Gastroesophageal sphincter (tissue), 4 donors: Measurements from ENCODE around the gene GGN. TPM values are rescaled to one million over a fixed set of nuclear protein-coding genes. Genes with fewer than 3 reads are reported as not detected.
"Not testable (repeated sequence)": the region's sequence is repeated elsewhere in the genome, so short reads cannot be mapped to it uniquely, and the experiment has no call there.

Experiments used
- ATAC-seq: fragments of 150-250 bp; one replicate; pipeline ENCODE4 v1.9.1; 2016; ENCODE audit warnings: mild to moderate bottlenecking, moderate library complexity
- H3K27ac ChIP-seq, 4 donors: fragments of 200-600 bp; sonication (generic) in 3 of 4; 1 replicate in 3 of 4; 2 replicates in 1 of 4; pipeline ENCODE4 v1.5.1; 2016 to 2019
- H3K27me3 ChIP-seq: fragments of 200-600 bp; sonication (generic); one replicate; pipeline ENCODE4 v1.5.1; 2019
- H3K36me3 ChIP-seq, 2 donors: fragments of 200-600 bp; sonication (generic); one replicate each; pipeline ENCODE4 v1.5.1; 2019; ENCODE audit warnings: control low read depth in 1 of 2
- H3K4me1 ChIP-seq, 3 donors: fragments of 200-600 bp; sonication (generic); 1 replicate in 2 of 3; 2 replicates in 1 of 3; pipeline ENCODE4 v1.5.1; 2016 to 2019; ENCODE audit warnings: control low read depth in 2 of 3
- H3K4me3 ChIP-seq, 2 donors: fragments of 200-600 bp; sonication (generic); one replicate each; pipeline ENCODE4 v1.5.1; 2019; ENCODE audit warnings: mild to moderate bottlenecking in 1 of 2, moderate library complexity in 1 of 2
- H3K9me3 ChIP-seq, 3 donors: fragments of 200-600 bp; sonication (generic); one replicate each; pipeline ENCODE4 v1.5.1; 2017 to 2019; ENCODE audit warnings: control low read depth in 2 of 3
- EP300 ChIP-seq: sonication (generic); formaldehyde crosslinking; IDR thresholded peaks from one replicate; pipeline ENCODE4 v1.6.1; 2017; ENCODE audit warnings: antibody characterized with exemption, mild to moderate bottlenecking
- POLR2A ChIP-seq, 2 donors: fragments of 450-650 bp; IDR thresholded peaks; one replicate each; pipeline ENCODE4 v1.6.1; 2017; ENCODE audit warnings: antibody characterized with exemption in 2 of 2, mild to moderate bottlenecking in 2 of 2, moderate library complexity in 1 of 2
- POLR2AphosphoS5 ChIP-seq: sonication (generic); formaldehyde crosslinking; IDR thresholded peaks from one replicate; pipeline ENCODE4 v1.6.1; 2017; ENCODE audit warnings: antibody characterized with exemption
- WGBS, 2 donors: methylation state at CpG; one replicate each; pipeline ENCODE4 v1.1.5; 2018; ENCODE audit warnings: low coverage in 1 of 2; 5-methylcytosine and 5-hydroxymethylcytosine counted together
- total RNA-seq, 4 donors: library from RNA; depleted of rRNA; stranded (reverse); fragments of >200 nt; gene quantifications; one replicate each; pipeline ENCODE4 v1.1.0, GENCODE V29; 2016
- TF ChIP-seq, protein P1 (sequence below), 4 experiments: fragments of 200-600 bp in 2 of 4; fragments of 450-650 bp in 2 of 4; sonication (generic) in 1 of 4; IDR thresholded peaks; one replicate each; pipeline ENCODE4 v1.5.1; 2017 to 2019; ENCODE audit warnings: antibody characterized with exemption in 4 of 4, mild to moderate bottlenecking in 2 of 4, moderate library complexity in 2 of 4

GGN gene
- total RNA-seq, 4 donors from 2014 or later = 0.12 TPM; not detected in 3

- H3K4me1 ChIP-seq = peaks cover 8 to 32% (median 16%) of the 10 kb centered on the region in 3 donors
- no peak for TF ChIP-seq EP300
- TF ChIP-seq, protein P1, sequence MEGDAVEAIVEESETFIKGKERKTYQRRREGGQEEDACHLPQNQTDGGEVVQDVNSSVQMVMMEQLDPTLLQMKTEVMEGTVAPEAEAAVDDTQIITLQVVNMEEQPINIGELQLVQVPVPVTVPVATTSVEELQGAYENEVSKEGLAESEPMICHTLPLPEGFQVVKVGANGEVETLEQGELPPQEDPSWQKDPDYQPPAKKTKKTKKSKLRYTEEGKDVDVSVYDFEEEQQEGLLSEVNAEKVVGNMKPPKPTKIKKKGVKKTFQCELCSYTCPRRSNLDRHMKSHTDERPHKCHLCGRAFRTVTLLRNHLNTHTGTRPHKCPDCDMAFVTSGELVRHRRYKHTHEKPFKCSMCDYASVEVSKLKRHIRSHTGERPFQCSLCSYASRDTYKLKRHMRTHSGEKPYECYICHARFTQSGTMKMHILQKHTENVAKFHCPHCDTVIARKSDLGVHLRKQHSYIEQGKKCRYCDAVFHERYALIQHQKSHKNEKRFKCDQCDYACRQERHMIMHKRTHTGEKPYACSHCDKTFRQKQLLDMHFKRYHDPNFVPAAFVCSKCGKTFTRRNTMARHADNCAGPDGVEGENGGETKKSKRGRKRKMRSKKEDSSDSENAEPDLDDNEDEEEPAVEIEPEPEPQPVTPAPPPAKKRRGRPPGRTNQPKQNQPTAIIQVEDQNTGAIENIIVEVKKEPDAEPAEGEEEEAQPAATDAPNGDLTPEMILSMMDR (IDR thresholded peaks at IDR 0.05) = no peak
- TF ChIP-seq POLR2AphosphoS5 = no peak
- peaks cover 5% of the 10 kb centered on the region for H3K27me3 ChIP-seq
- peak overlapping the region; percentile 23 to 93 (median 90) for H3K27ac ChIP-seq
- H3K9me3 ChIP-seq = no peaks in the 10 kb centered on the region
- no peak for ATAC-seq
- 61% methylated on average over 6 of the region's 6 CpGs; no CpG with 5 or more reads in 1 of the 2 donors for WGBS, 2 donors
- peak overlapping the region; percentile 12 to 92 for H3K4me3 ChIP-seq
- H3K36me3 ChIP-seq = peaks cover 0 to 28% of the 10 kb centered on the region in 2 donors
Measured at GRCh38 chr19:38373907-38374331, 13.9 kb downstream of the GGN start.

- Histone ChIP-seq H3K9me3 (no peaks in the 10 kb centered on the region), H3K27ac (no peak overlapping the region), H3K36me3 (peaks cover 0 to 2% of the 10 kb centered on the region in 2 donors), H3K4me3 (no peak overlapping the region), H3K27me3 (peaks cover 30% of the 10 kb centered on the region), H3K4me1 (peaks cover 7 to 17% (median 8%) of the 10 kb centered on the region in 3 donors)
- WGBS, 2 donors = 75 to 84% methylated on average over 5 to 6 of the region's 6 CpGs
- TF ChIP-seq EP300 (no peak), POLR2A (IDR thresholded peaks at IDR 0.05) (no peak), POLR2AphosphoS5 (no peak)
- TF ChIP-seq, protein P1 (IDR thresholded peaks at IDR 0.05) = no peak
- no peak for ATAC-seq
Measured at GRCh38 chr19:38371081-38371480, 16.8 kb downstream of the GGN start.

- 60 to 61% methylated on average over 5 to 6 of the region's 12 CpGs for whole genome bisulfite sequencing, 2 donors
- H3K4me3 ChIP-seq = no peak overlapping the region
- H3K9me3 ChIP-seq = no peaks in the 10 kb centered on the region
- ATAC-seq = no peak
- no peak overlapping the region for H3K27ac ChIP-seq
- H3K27me3 ChIP-seq = peaks cover 36% of the 10 kb centered on the region
- no peaks in the 10 kb centered on the region for H3K36me3 ChIP-seq
- H3K4me1 ChIP-seq = peaks cover 0 to 9% (median under 1%) of the 10 kb centered on the region in 3 donors
- TF ChIP-seq POLR2AphosphoS5 (no peak), EP300 (no peak), POLR2A (IDR thresholded peaks at IDR 0.05) (no peak)
- TF ChIP-seq, protein P1 (IDR thresholded peaks at IDR 0.05) = no peak
Measured at GRCh38 chr19:38370299-38370698, 17.5 kb downstream of the GGN start.

GRCh38 chr19:38369584-38369983, 18.2 kb downstream of the GGN start:
- WGBS, 2 donors = 68 to 95% methylated on average over 2 of the region's 2 CpGs
- Histone ChIP-seq H3K4me1 (peaks cover 0 to 6% (median 0%) of the 10 kb centered on the region in 3 donors), H3K27ac (no peak overlapping the region), H3K27me3 (peaks cover 36% of the 10 kb centered on the region), H3K36me3 (no peaks in the 10 kb centered on the region), H3K9me3 (no peaks in the 10 kb centered on the region), H3K4me3 (no peak overlapping the region)
- TF ChIP-seq, protein P1 (IDR thresholded peaks at IDR 0.05) = no peak
- no peak for TF ChIP-seq POLR2AphosphoS5
- TF ChIP-seq POLR2A (IDR thresholded peaks at IDR 0.05) = no peak
- TF ChIP-seq EP300 = no peak
- no peak for ATAC-seq

GRCh38 chr19:38367041-38367440, 20.8 kb downstream of the GGN start:
- Histone ChIP-seq H3K9me3 (no peaks in the 10 kb centered on the region), H3K4me3 (no peak overlapping the region), H3K4me1 (peaks cover 0 to 11% (median 4%) of the 10 kb centered on the region in 3 donors), H3K27ac (no peak overlapping the region), H3K27me3 (peaks cover 46% of the 10 kb centered on the region), H3K36me3 (no peaks in the 10 kb centered on the region)
- TF ChIP-seq EP300 (no peak), POLR2AphosphoS5 (no peak), POLR2A (IDR thresholded peaks at IDR 0.05) (no peak)
- TF ChIP-seq, protein P1 (IDR thresholded peaks at IDR 0.05) = no peak
- ATAC-seq = no peak
- WGBS, 2 donors = 70 to 72% methylated on average over 2 to 11 of the region's 12 CpGs

DNA sequence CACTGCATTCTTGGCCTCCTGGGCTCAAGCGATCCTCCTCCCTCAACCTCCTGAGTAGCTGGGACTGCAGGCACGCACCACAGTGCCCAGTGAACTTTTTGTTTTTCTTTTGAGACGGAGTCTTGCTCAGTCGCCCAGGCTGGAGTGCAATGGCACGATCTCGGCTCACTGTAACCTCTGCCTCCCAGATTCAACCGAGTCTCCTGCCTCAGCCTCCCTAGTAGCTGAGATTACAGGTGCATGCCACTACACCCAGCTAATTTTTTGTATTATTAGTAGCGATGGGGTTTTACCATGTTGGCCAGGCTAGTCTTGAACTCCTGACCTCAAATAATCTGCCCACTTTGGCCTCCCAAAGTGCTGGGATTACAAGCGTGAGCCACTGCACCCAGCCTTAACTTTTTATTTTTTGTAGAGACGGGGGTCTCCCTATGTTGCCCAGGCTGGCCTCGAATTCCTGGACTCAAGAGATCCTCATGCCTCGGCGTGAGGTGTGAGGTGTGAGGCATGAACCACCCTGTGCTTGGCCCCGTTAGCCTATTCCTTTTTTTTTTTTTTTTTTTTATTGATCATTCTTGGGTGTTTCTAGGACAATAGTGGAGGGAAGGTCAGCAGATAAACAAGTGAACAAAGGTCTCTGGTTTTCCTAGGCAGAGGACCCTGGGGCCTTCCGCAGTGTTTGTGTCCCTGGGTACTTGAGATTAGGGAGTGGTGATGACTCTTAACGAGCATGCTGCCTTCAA, 24.7 kb downstream of the GGN start:
- Histone ChIP-seq H3K4me1 (peaks cover 0 to 22% (median 4%) of the 10 kb centered on the region in 3 donors), H3K27me3 (peaks cover 74% of the 10 kb centered on the region), H3K4me3 (peak overlapping the region in 1 of 2 donors; percentile 64)
- ATAC-seq, H3K27ac ChIP-seq, H3K9me3 ChIP-seq, H3K36me3 ChIP-seq: not testable (repeated sequence)
- 81 to 84% methylated on average over 8 to 9 of the region's 16 CpGs for WGBS, 2 donors
